Esophagus muscularis mucosa (tissue), 4 donors: ENCODE results near the gene PCCB. TPM values are rescaled to one million over a fixed set of nuclear protein-coding genes. Genes with fewer than 3 reads are reported as not detected.

Experiments
- DNase-seq: peaks from one replicate; pipeline ENCODE4 v3.0.0-alpha.2; 2017; ENCODE audit errors: extremely low spot score
- H3K27ac ChIP-seq, 4 donors: fragments of 200-600 bp; sonication (generic); replicated peaks in 1 of 4; 1 replicate in 3 of 4; 2 replicates in 1 of 4; pipeline ENCODE4 v1.5.1; 2016 to 2019; ENCODE audit warnings: mild to moderate bottlenecking in 1 of 4
- H3K27me3 ChIP-seq, 4 donors: fragments of 200-600 bp; sonication (generic); one replicate each; pipeline versions ENCODE4 v1.5.1 to v1.6.0; 2016 to 2019
- H3K36me3 ChIP-seq, 4 donors: fragments of 200-600 bp; sonication (generic); one replicate each; pipeline ENCODE4 v1.5.1; 2016 to 2019
- H3K4me1 ChIP-seq, 4 donors: fragments of 200-600 bp; sonication (generic); one replicate each; pipeline ENCODE4 v1.5.1; 2016 to 2019
- H3K4me3 ChIP-seq, 4 donors: fragments of 200-600 bp; sonication (generic); 1 replicate in 2 of 4; 2 replicates in 2 of 4; pipeline ENCODE4 v1.5.1; 2016 to 2019; ENCODE audit warnings: mild to moderate bottlenecking in 4 of 4, moderate library complexity in 1 of 4
- H3K9me3 ChIP-seq, 4 donors: fragments of 200-600 bp; sonication (generic); 1 replicate in 3 of 4; 2 replicates in 1 of 4; pipeline ENCODE4 v1.5.1; 2016 to 2019
- CTCF ChIP-seq, 3 experiments: fragments of 200-600 bp in 2 of 3; fragments of 450-650 bp in 1 of 3; sonication (generic) in 2 of 3; IDR thresholded peaks; one replicate each; pipeline ENCODE4 v1.5.1; 2017 to 2019; ENCODE audit warnings: antibody characterized with exemption in 3 of 3, mild to moderate bottlenecking in 2 of 3, moderate library complexity in 1 of 3
- EP300 ChIP-seq: sonication (generic); formaldehyde crosslinking; IDR thresholded peaks from one replicate; pipeline ENCODE4 v1.6.1; 2017; ENCODE audit warnings: antibody characterized with exemption
- POLR2A ChIP-seq: fragments of 450-650 bp; IDR thresholded peaks from one replicate; pipeline ENCODE4 v1.6.1; 2017; ENCODE audit warnings: antibody characterized with exemption, moderate library complexity, mild to moderate bottlenecking, low read depth
- POLR2AphosphoS5 ChIP-seq, 2 donors: sonication (generic); formaldehyde crosslinking; IDR thresholded peaks; one replicate each; pipeline ENCODE4 v1.6.1; 2017; ENCODE audit warnings: antibody characterized with exemption in 2 of 2
- WGBS: methylation state at CpG from one replicate; pipeline ENCODE4 v1.1.5; 2018; 5-methylcytosine and 5-hydroxymethylcytosine counted together
- intact Hi-C: fragments of 100-400 bp; cut with DNase I; formaldehyde crosslinking; loops from one replicate; pipeline ENCODE4 v1.15.1; 2023
- total RNA-seq, 4 donors: library from RNA; depleted of rRNA; stranded (reverse); fragments of >200 nt; gene quantifications; one replicate each; pipeline versions ENCODE4 v1.1.0 to v1.2.1, GENCODE V29; 2016

PCCB gene
- total RNA-seq, 4 donors from 2014 or later = 25.8 to 35.6 (median 31.4) TPM

DNA sequence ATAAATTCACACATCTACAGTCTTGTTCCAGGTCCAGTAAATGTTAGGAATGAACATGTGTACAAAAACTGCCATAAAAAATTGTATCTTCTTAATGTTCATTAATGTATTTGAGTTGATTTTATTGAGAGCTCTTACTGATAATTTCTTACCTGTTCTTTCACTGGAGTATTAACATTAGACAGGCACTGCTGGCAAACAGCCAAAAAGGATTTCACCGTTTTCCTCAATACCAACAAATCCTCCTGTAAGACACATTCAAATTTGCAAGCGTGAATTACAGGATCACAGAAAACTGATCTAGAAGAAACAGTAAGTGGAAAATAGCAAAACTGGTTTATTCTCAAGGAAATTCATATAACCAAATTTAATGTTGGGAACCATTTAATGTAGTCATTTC, 127.4 kb downstream of the PCCB start:
- 68% methylated on average over 2 of the region's 2 CpGs for WGBS
- Histone ChIP-seq H3K36me3 (peaks cover 0 to 21% (median 8%) of the 10 kb centered on the region in 4 donors), H3K9me3 (no peaks in the 10 kb centered on the region), H3K4me1 (no peaks in the 10 kb centered on the region), H3K27ac (no peak overlapping the region), H3K4me3 (no peak overlapping the region), H3K27me3 (no peaks in the 10 kb centered on the region)
- TF ChIP-seq POLR2A = no peak
- no peak for TF ChIP-seq POLR2AphosphoS5 (IDR thresholded peaks at IDR 0.05)
- TF ChIP-seq EP300 = no peak
- no peak for TF ChIP-seq CTCF (IDR thresholded peaks at IDR 0.05)
- intact Hi-C loops = no loop called here
- DNase-seq = no peak

GRCh38 chr3:136378011-136378410, 127.9 kb downstream of the PCCB start:
- no peak for DNase-seq
- intact Hi-C loops = no loop called here

More at GRCh38 chr3:136378011-136378410, 127.9 kb downstream of the PCCB start:
- H3K27ac ChIP-seq = no peak overlapping the region
- peaks cover 0 to 21% (median 8%) of the 10 kb centered on the region in 4 donors for H3K36me3 ChIP-seq
- TF ChIP-seq POLR2A (no peak), CTCF (IDR thresholded peaks at IDR 0.05) (no peak)
- no peaks in the 10 kb centered on the region for H3K27me3 ChIP-seq
- no peaks in the 10 kb centered on the region for H3K9me3 ChIP-seq
- no peaks in the 10 kb centered on the region for H3K4me1 ChIP-seq
- H3K4me3 ChIP-seq = no peak overlapping the region
- WGBS = 65% methylated on average over 1 of the region's 1 CpG

Other genes starting within 250 kb of the PCCB start
- gene MSL2, start 54.0 kb upstream of the PCCB start, total RNA-seq = 10 to 100 TPM; 18.7 to 25.3 (median 23.5) TPM